HG03025 (cell line): ENCODE results near the gene RAI1.
"Not testable (repeated sequence)": the region's sequence is repeated elsewhere in the genome, so short reads cannot be mapped to it uniquely, and the experiment has no call there.

ENCODE experiments used
- ATAC-seq: cut with Tn5 transposase; IDR thresholded peaks from one replicate; pipeline ENCODE4 v1.9.1; 2021; ENCODE audit warnings: mild to moderate bottlenecking, moderate library complexity; ENCODE audit not compliant: unreplicated experiment, low FRiP score

Gene RAI1

DNA sequence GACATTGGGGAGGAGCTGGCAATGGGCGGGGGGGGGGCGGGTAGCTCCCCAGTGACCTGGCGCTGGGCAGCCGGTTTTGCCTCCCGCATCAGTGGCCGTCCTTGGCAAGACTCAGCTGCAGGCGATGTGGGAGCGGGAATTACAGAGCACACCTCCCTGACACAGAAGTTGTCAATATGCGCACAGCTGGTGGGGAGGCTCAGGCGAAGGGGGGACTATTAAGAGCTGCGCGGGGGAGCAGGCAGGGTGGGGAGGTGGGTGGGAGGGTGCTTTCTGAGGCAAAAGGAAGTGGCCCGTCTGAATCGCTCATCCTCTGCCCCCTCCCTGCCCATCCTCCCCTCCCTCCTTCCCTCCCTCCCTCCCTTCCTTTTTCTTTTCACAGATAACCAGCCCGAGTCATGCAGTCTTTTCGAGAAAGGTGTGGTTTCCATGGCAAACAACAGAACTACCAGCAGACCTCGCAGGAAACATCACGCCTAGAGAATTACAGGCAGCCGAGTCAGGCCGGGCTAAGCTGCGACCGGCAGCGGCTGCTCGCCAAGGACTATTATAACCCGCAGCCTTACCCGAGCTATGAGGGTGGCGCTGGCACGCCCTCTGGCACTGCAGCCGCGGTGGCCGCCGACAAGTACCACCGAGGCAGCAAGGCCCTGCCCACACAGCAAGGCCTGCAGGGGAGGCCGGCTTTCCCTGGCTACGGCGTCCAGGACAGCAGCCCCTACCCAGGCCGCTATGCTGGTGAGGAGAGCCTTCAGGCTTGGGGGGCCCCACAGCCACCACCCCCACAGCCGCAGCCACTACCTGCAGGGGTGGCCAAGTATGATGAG lies 111.5 kb downstream of the RAI1 start:
- no peak for ATAC-seq

- no peak for ATAC-seq
These were observed 112.3 kb downstream of the RAI1 start for GRCh38 chr17:17793378-17794214.

GRCh38 chr17:17794382-17794781 lies 113.1 kb downstream of the RAI1 start:
- ATAC-seq: no peak

DNA sequence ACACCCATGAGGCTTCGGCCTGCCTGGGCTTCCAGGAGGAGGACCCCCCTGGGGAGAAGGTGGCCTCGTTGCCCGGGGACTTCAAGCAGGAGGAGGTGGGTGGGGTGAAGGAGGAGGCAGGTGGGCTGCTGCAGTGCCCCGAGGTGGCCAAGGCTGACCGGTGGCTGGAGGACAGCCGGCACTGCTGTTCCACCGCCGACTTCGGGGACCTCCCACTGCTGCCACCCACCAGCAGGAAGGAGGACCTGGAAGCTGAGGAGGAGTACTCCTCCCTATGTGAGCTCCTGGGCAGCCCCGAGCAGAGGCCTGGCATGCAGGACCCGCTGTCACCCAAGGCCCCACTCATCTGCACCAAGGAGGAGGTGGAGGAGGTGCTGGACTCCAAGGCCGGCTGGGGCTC lies 114.0 kb downstream of the RAI1 start:
- no peak for ATAC-seq

DNA sequence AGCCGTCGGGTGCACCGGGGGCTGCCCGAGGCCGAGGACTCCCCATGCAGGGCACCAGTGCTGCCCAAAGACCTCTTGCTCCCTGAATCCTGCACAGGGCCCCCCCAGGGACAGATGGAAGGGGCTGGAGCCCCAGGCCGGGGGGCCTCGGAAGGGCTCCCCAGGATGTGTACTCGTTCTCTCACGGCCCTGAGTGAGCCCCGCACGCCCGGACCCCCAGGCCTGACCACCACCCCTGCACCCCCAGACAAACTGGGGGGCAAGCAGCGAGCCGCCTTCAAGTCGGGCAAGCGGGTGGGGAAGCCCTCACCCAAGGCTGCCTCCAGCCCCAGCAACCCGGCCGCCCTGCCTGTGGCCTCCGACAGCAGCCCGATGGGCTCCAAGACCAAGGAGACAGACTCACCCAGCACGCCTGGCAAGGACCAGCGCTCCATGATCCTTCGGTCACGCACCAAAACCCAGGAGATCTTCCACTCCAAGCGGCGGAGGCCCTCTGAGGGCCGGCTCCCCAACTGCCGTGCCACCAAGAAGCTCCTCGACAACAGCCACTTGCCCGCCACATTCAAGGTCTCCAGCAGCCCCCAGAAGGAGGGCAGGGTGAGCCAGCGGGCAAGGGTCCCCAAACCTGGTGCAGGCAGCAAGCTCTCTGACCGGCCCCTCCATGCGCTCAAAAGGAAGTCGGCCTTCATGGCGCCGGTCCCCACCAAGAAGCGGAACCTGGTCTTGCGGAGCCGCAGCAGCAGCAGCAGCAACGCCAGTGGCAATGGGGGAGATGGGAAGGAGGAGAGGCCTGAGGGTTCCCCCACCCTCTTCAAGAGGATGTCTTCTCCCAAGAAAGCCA lies 114.9 kb downstream of the RAI1 start:
- ATAC-seq: no peak

DNA sequence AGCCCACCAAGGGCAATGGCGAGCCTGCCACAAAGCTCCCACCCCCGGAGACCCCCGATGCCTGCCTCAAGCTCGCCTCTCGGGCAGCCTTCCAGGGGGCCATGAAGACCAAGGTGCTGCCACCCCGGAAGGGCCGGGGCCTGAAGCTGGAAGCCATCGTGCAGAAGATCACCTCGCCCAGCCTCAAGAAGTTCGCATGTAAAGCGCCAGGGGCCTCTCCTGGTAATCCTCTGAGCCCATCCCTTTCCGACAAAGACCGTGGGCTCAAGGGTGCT lies 115.5 kb downstream of the RAI1 start:
- ATAC-seq: no peak

- no peak for ATAC-seq
These were observed 116.0 kb downstream of the RAI1 start for GRCh38 chr17:17797119-17797809.

GRCh38 chr17:17798010-17798556 lies 116.8 kb downstream of the RAI1 start:
- ATAC-seq: no peak

- no peak for ATAC-seq
These were observed 117.5 kb downstream of the RAI1 start for GRCh38 chr17:17798573-17799255.

DNA sequence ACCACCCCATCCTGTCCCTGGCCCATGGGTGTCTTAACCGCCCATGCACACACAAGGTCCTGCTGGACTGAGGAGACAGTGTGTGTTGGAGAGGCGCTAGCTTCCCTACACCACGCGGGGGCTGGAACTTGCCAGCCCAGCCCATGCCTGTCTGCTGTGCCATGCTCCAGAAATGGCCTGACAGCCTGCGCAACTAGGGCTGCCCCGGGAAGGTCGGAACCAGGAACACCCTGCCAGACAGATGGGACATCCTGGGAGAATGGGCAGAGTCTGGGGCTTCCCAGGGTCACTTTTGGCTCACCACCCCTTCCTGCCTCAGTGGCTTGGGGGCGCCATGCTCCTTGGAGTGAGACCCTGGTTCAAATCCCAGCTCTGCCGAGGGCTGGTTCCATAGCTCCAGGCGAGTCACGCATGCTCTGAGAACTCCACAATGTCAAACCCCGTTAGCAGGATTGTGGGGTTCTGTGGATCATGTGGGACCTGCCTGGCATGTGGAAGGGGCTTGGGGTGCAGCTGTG lies 119.3 kb downstream of the RAI1 start:
- ATAC-seq: no peak

DNA sequence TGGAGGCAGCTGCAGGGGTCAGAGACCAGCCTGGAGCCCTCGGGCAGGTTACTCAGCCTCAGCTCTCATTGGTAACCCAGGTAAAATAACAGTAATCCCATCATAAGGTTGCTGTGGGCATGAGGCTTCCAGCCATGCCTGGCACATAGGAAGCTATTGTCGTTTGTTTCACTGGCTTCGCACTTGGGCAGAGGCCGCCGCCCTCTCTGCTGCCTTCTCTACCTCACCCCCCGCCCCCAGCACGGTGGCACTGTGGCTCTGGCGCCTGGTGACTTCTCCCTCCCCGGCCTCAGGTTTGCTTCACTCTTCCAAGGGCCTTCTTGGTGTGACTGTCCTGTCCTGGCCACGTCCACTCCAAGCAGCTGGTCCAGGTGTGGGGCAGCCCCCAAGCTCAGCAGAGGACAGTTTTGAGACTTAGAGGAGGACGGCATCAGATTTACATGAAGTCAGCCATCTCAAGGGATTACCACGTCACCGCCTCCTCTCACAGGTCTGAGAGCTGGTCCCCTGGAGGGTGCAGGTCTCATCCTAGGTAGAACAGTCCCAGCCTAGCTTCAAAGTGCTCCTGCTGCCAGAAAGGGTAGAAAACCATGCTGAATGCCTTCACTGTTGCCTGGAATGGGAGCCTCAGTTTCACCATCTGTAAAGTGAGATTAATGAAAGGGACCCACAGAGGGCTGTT lies 120.7 kb downstream of the RAI1 start:
- no peak for ATAC-seq

DNA sequence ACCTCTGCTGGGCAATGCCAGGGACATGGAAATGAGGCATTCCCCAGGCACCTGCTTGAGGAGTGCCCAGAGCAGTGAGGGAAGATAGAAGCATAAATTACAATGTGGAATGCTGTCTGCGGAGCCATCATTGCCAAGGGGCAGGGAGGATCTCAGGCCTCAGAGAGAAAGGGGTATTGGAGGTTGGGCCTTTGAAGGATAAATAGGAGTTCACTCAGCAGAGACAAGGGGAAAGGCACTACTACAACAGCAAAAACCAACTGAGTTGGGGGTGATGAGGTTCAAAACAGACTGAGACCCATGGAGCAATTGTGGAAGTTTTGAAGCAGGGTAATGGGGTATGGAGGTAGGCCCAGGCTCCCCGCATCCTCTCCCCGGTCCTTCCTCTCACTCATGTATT lies 122.7 kb downstream of the RAI1 start:
- ATAC-seq: no peak

DNA sequence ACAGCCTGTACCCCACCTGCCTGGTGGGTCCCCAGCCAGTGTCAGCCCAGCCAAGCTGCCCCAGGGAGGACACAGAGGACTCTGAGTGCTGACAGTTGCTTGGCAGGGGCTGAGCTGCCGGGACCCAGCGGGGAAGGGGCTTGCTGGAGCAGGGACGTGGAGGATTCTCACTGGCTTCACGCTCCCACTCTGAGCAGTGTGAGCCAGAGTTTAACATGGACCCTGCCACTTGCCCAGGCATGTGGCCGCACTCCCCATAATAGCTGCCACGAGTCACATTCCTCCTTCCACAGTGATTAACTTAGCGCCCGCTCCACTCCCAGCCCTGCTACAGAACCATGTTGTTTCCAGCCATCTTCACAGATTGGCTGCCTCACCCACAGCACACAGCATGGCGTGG lies 124.3 kb downstream of the RAI1 start:
- no peak for ATAC-seq

DNA sequence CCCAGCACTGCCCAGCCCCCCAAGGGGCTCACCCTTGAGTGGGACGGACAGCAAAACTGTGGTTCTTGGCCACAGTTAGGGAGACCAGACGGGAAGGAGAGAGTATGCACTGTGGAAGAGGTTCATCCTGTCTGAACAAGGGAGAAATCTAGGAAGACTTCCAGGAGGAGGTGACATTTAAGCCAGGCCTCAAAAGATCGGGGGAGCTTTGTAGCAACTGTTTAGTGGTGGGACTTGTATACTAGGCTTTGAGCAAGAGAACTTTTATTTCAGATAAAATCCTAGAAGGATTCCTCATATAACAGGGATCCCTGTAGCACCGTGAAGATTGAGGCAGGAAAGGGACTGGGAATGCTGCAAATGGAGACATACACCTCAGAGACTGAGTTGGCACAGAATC lies 124.8 kb downstream of the RAI1 start:
- no peak for ATAC-seq

DNA sequence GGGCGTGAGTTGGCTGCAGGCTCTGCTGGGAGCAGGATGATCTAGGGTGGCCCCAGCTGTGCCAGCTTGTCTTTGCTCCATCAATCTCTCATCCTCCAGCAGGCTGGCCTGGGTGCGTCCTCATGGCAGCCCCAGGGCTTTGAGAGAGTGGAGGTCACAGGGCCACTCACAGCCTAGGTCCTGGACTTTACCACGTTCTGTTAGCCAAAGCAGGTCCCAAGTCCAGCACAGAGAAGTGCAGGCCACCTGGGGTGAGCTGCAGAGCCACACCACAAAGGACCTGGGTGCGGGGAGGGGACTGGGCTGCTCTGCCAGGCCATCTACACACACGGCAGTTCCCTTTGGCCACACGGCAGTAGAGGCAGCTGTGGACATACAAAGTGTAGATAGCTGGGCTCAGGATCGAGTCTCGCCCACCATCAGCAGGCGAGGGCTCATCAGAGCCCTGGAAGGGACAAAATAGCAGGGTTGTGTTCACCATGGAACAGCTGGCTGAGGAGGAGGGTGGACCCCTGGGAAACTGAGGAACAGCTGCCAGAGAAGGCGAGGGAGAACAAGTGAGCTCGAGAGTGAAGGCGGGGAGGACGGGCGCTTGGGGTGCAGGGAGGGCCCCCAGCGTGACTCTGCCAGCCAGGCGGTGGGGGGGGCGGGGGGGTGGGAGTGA lies 125.5 kb downstream of the RAI1 start:
- no peak for ATAC-seq

DNA sequence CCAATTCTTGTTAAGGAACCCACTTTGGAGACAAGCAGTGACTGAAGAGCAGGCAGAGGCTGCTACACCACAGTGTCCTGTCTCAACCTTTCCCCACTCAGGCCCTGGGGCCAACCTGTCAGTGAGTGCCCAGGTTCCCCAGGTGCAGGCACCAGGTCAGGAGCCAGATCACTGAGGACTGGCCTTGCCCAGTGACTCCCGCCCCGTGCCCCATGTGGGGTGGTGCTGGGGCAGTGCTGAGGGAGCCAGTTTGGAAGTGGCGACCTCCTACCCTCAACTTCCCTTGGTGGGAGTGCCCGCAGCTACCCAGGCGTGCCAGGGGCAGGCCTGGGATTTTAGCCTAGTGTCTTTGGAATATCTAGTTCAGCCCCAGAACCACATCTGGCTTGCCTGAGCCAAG lies 126.2 kb downstream of the RAI1 start:
- no peak for ATAC-seq

DNA sequence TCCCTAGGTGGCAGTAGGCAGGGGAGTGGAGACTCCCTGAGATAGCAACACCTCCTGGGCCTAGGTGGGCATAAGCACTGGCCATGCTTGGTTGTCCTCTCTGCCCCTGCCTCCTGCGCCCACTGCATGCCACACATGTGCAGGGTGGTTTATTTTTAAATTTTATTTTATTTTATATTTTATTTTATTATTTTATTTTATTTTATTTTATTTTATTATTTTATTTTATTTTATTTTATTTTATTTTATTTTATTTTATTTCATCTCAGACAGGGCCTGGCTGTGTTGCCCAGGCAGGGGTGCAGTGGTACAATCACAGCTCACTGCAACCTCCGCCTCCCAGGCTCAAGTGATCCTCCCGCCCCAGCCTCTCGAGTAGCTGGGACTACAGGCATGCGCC lies 126.9 kb downstream of the RAI1 start:
- not testable (repeated sequence) for ATAC-seq

- peak; percentile 48 for ATAC-seq
These were observed 127.6 kb downstream of the RAI1 start for GRCh38 chr17:17808706-17809432.
